ENCODE results near the gene ACAA1.
"Not testable (repeated sequence)": the region's sequence is repeated elsewhere in the genome, so short reads cannot be mapped to it uniquely, and the experiment has no call there.

ACAA1 gene

GRCh38 chr3:38136777-38137614, at the start of gene ACAA1:
Gene ACAA1, minus strand, starts transcription at chr3:38137127. Its CDS starts 92 bp downstream, at chr3:38137035.
- DNase-seq (ENCODE audit: low read depth), result peak; percentile 100

- no peak for DNase-seq (ENCODE audit: low read depth)
These were observed 40.3 kb upstream of the ACAA1 start for GRCh38 chr3:38177181-38177580.

GRCh38 chr3:38173834-38174418, 37.0 kb upstream of the ACAA1 start:
- DNase-seq (ENCODE audit: low read depth), result no peak

GRCh38 chr3:38171622-38172021, 34.7 kb upstream of the ACAA1 start:
- DNase-seq (ENCODE audit: low read depth), result no peak

GRCh38 chr3:38170722-38171121, 33.8 kb upstream of the ACAA1 start:
- no peak for DNase-seq (ENCODE audit: low read depth)

GRCh38 chr3:38169027-38169317, 32.0 kb upstream of the ACAA1 start:
- DNase-seq (ENCODE audit: low read depth), result peak; percentile 52

GRCh38 chr3:38168151-38169026, 31.5 kb upstream of the ACAA1 start:
- peak; percentile 81 for DNase-seq (ENCODE audit: low read depth)

GRCh38 chr3:38167591-38167990, 30.7 kb upstream of the ACAA1 start:
- DNase-seq (ENCODE audit: low read depth), result no peak

- peak; percentile 63 for DNase-seq (ENCODE audit: low read depth)
These were observed 28.9 kb upstream of the ACAA1 start for GRCh38 chr3:38165722-38166387.

GRCh38 chr3:38164952-38165721, 28.2 kb upstream of the ACAA1 start, which contains the start of gene OXSR1:
Gene OXSR1, plus strand, starts transcription at chr3:38165537. Its CDS starts 340 bp downstream, at chr3:38165877.
- peak; percentile 100 for DNase-seq (ENCODE audit: low read depth)

GRCh38 chr3:38164643-38164951, 27.7 kb upstream of the ACAA1 start:
- DNase-seq (ENCODE audit: low read depth), result no peak

GRCh38 chr3:38163841-38164642, 27.1 kb upstream of the ACAA1 start:
- DNase-seq (ENCODE audit: low read depth), result no peak

- no peak for DNase-seq (ENCODE audit: low read depth)
These were observed 26.4 kb upstream of the ACAA1 start for GRCh38 chr3:38163117-38163840.

GRCh38 chr3:38160704-38161103, 23.8 kb upstream of the ACAA1 start:
- not testable (repeated sequence) for DNase-seq (ENCODE audit: low read depth)

- no peak for DNase-seq (ENCODE audit: low read depth)
These were observed 21.5 kb upstream of the ACAA1 start for GRCh38 chr3:38158472-38158871.

GRCh38 chr3:38157595-38157994, 20.7 kb upstream of the ACAA1 start:
- DNase-seq (ENCODE audit: low read depth), result peak; percentile 28

- DNase-seq (ENCODE audit: low read depth), result no peak
These were observed 20.2 kb upstream of the ACAA1 start for GRCh38 chr3:38157117-38157516.

GRCh38 chr3:38155825-38156224, 18.9 kb upstream of the ACAA1 start:
- DNase-seq (ENCODE audit: low read depth), result no peak

- DNase-seq (ENCODE audit: low read depth), result no peak
These were observed 17.8 kb upstream of the ACAA1 start for GRCh38 chr3:38154625-38155255.
